ENCODE measurements around the gene GOLGA8K. TPM values are rescaled to one million over a fixed set of nuclear protein-coding genes. Genes with fewer than 3 reads are reported as not detected.
"Not testable (repeated sequence)": the region's sequence is repeated elsewhere in the genome, so short reads cannot be mapped to it uniquely, and the experiment has no call there.

Gene GOLGA8K
- total RNA-seq, 1 donor from 2014 or later, result 0.80 TPM

- H3K9me3 ChIP-seq (replicated peaks); H3K27me3 ChIP-seq (ENCODE audit: low read depth); H3K4me3 ChIP-seq; H3K4me1 ChIP-seq; H3K27ac ChIP-seq (replicated peaks); H3K36me3 ChIP-seq; DNase-seq; intact Hi-C loops (cut with micrococcal nuclease): not testable (repeated sequence)
Observed at GRCh38 chr15:32372075-32372474, 31.0 kb downstream of the GOLGA8K start.

DNA sequence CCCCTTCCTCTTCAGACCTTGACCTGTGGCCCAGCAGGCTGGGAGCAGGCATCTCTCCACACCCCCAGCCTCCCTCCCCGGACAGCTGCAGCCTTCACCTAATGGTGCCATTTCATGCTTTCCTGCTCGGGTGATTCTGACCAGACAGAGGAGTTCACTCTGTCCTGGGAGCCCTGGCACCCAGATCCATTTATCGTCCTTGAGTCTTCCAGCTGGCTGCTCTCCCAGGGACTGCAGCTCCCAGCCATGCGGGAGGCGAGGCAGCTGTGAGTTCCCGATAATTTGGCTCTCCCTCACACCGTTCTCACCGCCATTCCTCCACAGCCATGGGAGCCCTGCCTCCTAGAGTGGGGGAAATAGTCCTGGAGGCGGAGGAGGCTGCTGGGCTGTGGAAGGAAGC lies 32.6 kb downstream of the GOLGA8K start:
- DNase-seq; intact Hi-C loops (cut with micrococcal nuclease); H3K9me3 ChIP-seq (replicated peaks); H3K27me3 ChIP-seq (ENCODE audit: low read depth); H3K27ac ChIP-seq (replicated peaks); H3K4me3 ChIP-seq; H3K4me1 ChIP-seq; H3K36me3 ChIP-seq: not testable (repeated sequence)

- DNase-seq; H3K27me3 ChIP-seq (ENCODE audit: low read depth); intact Hi-C loops (cut with micrococcal nuclease); H3K4me1 ChIP-seq; H3K36me3 ChIP-seq; H3K4me3 ChIP-seq; H3K9me3 ChIP-seq (replicated peaks); H3K27ac ChIP-seq (replicated peaks): not testable (repeated sequence)
Observed at GRCh38 chr15:32370064-32370463, 33.0 kb downstream of the GOLGA8K start.

GRCh38 chr15:32366492-32366891 lies 36.6 kb downstream of the GOLGA8K start:
- DNase-seq; H3K9me3 ChIP-seq (replicated peaks); H3K27ac ChIP-seq (replicated peaks); H3K4me3 ChIP-seq; H3K4me1 ChIP-seq; H3K36me3 ChIP-seq; intact Hi-C loops (cut with micrococcal nuclease); H3K27me3 ChIP-seq (ENCODE audit: low read depth): not testable (repeated sequence)

GRCh38 chr15:32365955-32366354 lies 37.1 kb downstream of the GOLGA8K start:
- DNase-seq; H3K4me3 ChIP-seq; intact Hi-C loops (cut with micrococcal nuclease); H3K27me3 ChIP-seq (ENCODE audit: low read depth); H3K27ac ChIP-seq (replicated peaks); H3K9me3 ChIP-seq (replicated peaks); H3K4me1 ChIP-seq; H3K36me3 ChIP-seq: not testable (repeated sequence)

- H3K36me3 ChIP-seq; H3K27me3 ChIP-seq (ENCODE audit: low read depth); H3K27ac ChIP-seq (replicated peaks); DNase-seq; intact Hi-C loops (cut with micrococcal nuclease); H3K9me3 ChIP-seq (replicated peaks); H3K4me1 ChIP-seq; H3K4me3 ChIP-seq: not testable (repeated sequence)
Observed at GRCh38 chr15:32364944-32365343, 38.1 kb downstream of the GOLGA8K start.

DNA sequence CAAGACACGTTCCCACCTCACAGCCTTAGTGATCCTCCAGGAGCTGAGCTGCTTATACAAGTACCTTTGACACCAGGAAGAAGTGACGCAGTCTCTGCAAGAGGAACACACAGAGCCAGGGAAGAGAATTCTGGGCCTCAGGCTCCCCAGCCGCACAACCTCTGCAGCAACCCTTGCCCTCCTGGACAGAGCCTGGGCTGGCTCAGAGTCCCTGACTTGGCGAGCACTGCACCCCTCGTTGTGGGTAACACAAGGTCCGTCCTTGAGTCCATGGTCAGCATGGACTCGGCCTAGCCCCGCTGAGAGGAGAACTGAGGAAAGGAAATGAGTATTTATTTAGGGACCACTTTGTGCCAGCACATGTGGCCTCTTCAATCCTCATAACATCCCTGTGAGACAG lies 39.6 kb downstream of the GOLGA8K start:
- DNase-seq; intact Hi-C loops (cut with micrococcal nuclease); H3K4me1 ChIP-seq; H3K9me3 ChIP-seq (replicated peaks); H3K4me3 ChIP-seq; H3K36me3 ChIP-seq; H3K27ac ChIP-seq (replicated peaks); H3K27me3 ChIP-seq (ENCODE audit: low read depth): not testable (repeated sequence)

GRCh38 chr15:32361662-32362061 lies 41.4 kb downstream of the GOLGA8K start:
- H3K27ac ChIP-seq (replicated peaks); intact Hi-C loops (cut with micrococcal nuclease); H3K4me1 ChIP-seq; H3K9me3 ChIP-seq (replicated peaks); H3K36me3 ChIP-seq; H3K27me3 ChIP-seq (ENCODE audit: low read depth); DNase-seq; H3K4me3 ChIP-seq: not testable (repeated sequence)

GRCh38 chr15:32358462-32358861 lies 44.6 kb downstream of the GOLGA8K start:
- H3K4me1 ChIP-seq; H3K36me3 ChIP-seq; H3K9me3 ChIP-seq (replicated peaks); H3K4me3 ChIP-seq; DNase-seq; H3K27ac ChIP-seq (replicated peaks); intact Hi-C loops (cut with micrococcal nuclease); H3K27me3 ChIP-seq (ENCODE audit: low read depth): not testable (repeated sequence)

- intact Hi-C loops (cut with micrococcal nuclease); H3K4me1 ChIP-seq: not testable (repeated sequence)
Observed at GRCh38 chr15:32356909-32357308, 46.2 kb downstream of the GOLGA8K start.

DNA sequence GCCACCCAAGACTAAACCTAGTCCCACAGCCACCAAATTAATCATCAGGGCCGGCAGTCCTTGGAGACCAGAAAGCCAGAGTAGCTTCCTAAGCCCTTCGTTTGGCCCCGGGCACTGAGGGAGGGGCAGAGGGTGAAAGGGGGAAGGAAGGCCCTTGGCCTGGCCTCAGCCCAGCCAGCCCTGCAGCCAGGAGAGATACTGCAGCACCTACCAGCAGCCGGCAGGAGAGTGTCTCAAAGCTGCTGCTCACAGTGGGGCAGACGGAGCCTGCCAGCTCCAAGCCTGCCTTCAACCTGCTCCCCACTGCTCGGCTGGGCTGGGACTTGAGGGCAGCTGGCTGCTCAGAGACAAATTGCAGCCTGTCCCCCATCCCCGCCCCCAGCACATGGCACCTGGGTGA lies 50.3 kb downstream of the GOLGA8K start:
- H3K4me3 ChIP-seq; H3K4me1 ChIP-seq; H3K9me3 ChIP-seq (replicated peaks); intact Hi-C loops (cut with micrococcal nuclease); H3K27me3 ChIP-seq (ENCODE audit: low read depth); H3K36me3 ChIP-seq; H3K27ac ChIP-seq (replicated peaks); DNase-seq: not testable (repeated sequence)

More at GRCh38 chr15:32356909-32357308, 46.2 kb downstream of the GOLGA8K start:
- H3K4me3 ChIP-seq; H3K27ac ChIP-seq (replicated peaks); H3K27me3 ChIP-seq (ENCODE audit: low read depth); DNase-seq; H3K36me3 ChIP-seq; H3K9me3 ChIP-seq (replicated peaks): not testable (repeated sequence)

DNA sequence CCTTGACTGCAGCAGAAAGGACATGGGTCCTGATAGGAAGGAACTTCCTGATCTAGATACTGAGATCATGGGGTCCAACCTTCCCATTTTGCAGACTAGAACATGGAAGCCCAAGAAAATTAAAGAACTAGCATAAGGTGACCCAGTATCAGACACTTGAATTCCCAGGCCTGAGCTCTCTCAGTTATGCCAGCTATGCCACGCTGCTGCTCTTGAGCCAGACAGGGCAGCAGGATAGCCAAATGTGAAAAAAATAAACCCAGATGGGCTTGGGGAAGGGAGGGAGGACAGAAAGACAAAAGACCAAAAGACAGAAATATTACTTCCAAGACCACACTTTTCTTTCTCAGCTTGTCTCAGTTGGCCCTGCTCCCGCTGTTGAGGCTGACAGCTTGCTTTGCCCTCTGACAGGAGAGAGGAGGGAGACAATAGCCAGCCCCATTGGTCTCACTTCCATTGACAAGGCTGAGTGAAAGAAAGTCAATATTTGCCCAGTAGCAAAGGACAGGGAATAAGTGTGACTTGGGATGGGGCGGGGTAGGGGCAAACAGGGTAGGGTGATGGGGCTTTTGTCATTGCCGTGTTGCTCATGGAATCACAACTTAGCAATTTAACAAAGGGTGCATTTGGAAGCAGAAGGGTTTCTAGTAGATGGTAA lies 52.4 kb downstream of the GOLGA8K start:
- H3K27ac ChIP-seq (replicated peaks); H3K4me1 ChIP-seq; H3K27me3 ChIP-seq (ENCODE audit: low read depth); H3K4me3 ChIP-seq; H3K36me3 ChIP-seq; intact Hi-C loops (cut with micrococcal nuclease); DNase-seq; H3K9me3 ChIP-seq (replicated peaks): not testable (repeated sequence)

- H3K9me3 ChIP-seq (replicated peaks); H3K27me3 ChIP-seq (ENCODE audit: low read depth); H3K27ac ChIP-seq (replicated peaks); H3K4me3 ChIP-seq; H3K36me3 ChIP-seq; DNase-seq; intact Hi-C loops (cut with micrococcal nuclease); H3K4me1 ChIP-seq: not testable (repeated sequence)
Observed at GRCh38 chr15:32347037-32347436, 56.1 kb downstream of the GOLGA8K start.

DNA sequence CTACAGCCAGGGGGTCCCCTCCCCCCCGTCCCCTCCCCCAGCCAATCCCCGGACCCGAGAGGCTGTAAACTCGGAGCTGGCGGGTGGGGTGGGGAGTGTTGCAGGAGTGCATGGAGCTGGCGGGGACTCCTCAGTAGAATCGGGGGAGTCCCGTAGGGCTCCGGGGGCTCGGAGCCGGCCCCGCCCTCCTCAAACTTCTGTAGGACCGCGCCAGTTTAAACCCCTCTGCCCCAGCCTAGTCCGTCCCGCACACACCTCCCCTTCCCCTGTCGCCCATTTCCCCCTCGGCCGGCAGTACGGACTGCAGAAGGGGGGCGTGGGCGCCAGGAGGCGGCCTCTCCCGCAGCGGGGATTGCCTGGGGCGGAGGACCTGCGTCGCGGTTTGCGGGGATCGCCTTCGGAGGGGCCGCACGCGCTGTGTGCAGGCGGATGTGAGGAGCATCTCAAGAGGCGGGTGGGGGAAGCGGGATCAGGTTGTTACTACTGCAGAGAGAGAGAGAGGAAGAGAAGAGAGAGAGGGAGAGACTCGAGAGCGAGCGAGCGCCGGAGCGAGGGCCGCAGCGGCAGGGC lies 57.0 kb downstream of the GOLGA8K start:
- DNase-seq; H3K27ac ChIP-seq (replicated peaks); intact Hi-C loops (cut with micrococcal nuclease): not testable (repeated sequence)

More for the DNA sequence above, 57.0 kb downstream of the GOLGA8K start:
- H3K4me1 ChIP-seq; H3K27me3 ChIP-seq (ENCODE audit: low read depth); H3K9me3 ChIP-seq (replicated peaks); H3K4me3 ChIP-seq; H3K36me3 ChIP-seq: not testable (repeated sequence)

All from left ventricle myocardium inferior (tissue), 1 donor.